DOHH2 (cell line): Measurements from ENCODE around the gene CTBS.

Experiments
- H3F3A ChIP-seq: fragments of 200-600 bp; sonication (generic), shearing (Covaris generic); 2 replicates; pipeline ENCODE4 v1.6.0; 2016; ENCODE audit warnings: antibody characterized with exemption, mild to moderate bottlenecking; ENCODE audit not compliant: control insufficient read depth, insufficient read depth
- H3K27ac ChIP-seq: fragments of 200-600 bp; sonication (generic); 2 replicates; pipeline ENCODE4 v1.5.1; 2014; ENCODE audit warnings: low read depth, mild to moderate bottlenecking, low read length, moderate library complexity
- H3K27me3 ChIP-seq: fragments of 200-600 bp; sonication (generic); 2 replicates; pipeline ENCODE4 v1.6.1; 2014; ENCODE audit warnings: mild to moderate bottlenecking, low read length, mixed read lengths; ENCODE audit not compliant: control insufficient read depth
- H3K36me3 ChIP-seq: fragments of 200-600 bp; sonication (generic); 2 replicates; pipeline ENCODE4 v1.6.1; 2014; ENCODE audit warnings: mild to moderate bottlenecking, low read length, moderate library complexity, mixed read lengths; ENCODE audit not compliant: control insufficient read depth
- H3K4me1 ChIP-seq: fragments of 200-600 bp; sonication (generic); 2 replicates; pipeline ENCODE4 v1.6.1; 2014; ENCODE audit warnings: mild to moderate bottlenecking, low read length, mixed read lengths; ENCODE audit not compliant: control insufficient read depth
- H3K4me2 ChIP-seq: fragments of 200-600 bp; sonication (generic); 2 replicates; pipeline ENCODE4 v1.6.0; 2014; ENCODE audit warnings: mild to moderate bottlenecking, low read length, moderate library complexity
- H3K4me3 ChIP-seq: fragments of 200-600 bp; sonication (generic); 2 replicates; pipeline ENCODE4 v1.5.1; 2014; ENCODE audit warnings: mild to moderate bottlenecking, low read length, mixed read lengths
- H3K79me2 ChIP-seq: fragments of 200-600 bp; sonication (generic); 2 replicates; pipeline ENCODE4 v1.6.1; 2014; ENCODE audit warnings: mild to moderate bottlenecking, low read length, mixed read lengths; ENCODE audit not compliant: control insufficient read depth
- H3K9me2 ChIP-seq: fragments of 200-600 bp; sonication (generic); replicated peaks from 2 replicates; pipeline ENCODE4 v1.6.1; 2014; ENCODE audit warnings: mild to moderate bottlenecking, low read length, mixed read lengths; ENCODE audit not compliant: control insufficient read depth
- H3K9me3 ChIP-seq: fragments of 200-600 bp; sonication (generic); 2 replicates; pipeline ENCODE4 v1.6.1; 2014; ENCODE audit warnings: antibody characterized with exemption, low read length, mixed read lengths; ENCODE audit not compliant: control insufficient read depth, insufficient read depth
- H4K20me1 ChIP-seq: fragments of 200-600 bp; sonication (generic); 2 replicates; pipeline ENCODE4 v1.6.0; 2014; ENCODE audit warnings: low read depth, mild to moderate bottlenecking, antibody characterized with exemption, low read length, moderate library complexity; ENCODE audit not compliant: control insufficient read depth, insufficient read depth
- CTCF ChIP-seq: fragments of 200-600 bp; sonication (generic); IDR thresholded peaks from one replicate; pipeline ENCODE4 v1.5.1; 2014; ENCODE audit warnings: antibody characterized with exemption, mild to moderate bottlenecking, low read depth, low read length; ENCODE audit not compliant: poor library complexity, severe bottlenecking
- EZH2phosphoT487 ChIP-seq: fragments of 200-600 bp; sonication (generic); IDR thresholded peaks from 2 replicates; pipeline ENCODE4 v1.6.1; 2017; ENCODE audit warnings: borderline replicate concordance, mild to moderate bottlenecking, antibody characterized with exemption, low read length, moderate library complexity, mixed read lengths

The CTBS gene

GRCh38 chr1:84606977-84607376 is 32.7 kb upstream of the CTBS start:
- H3K79me2 ChIP-seq = no peaks in the 10 kb centered on the region
- no peak for TF ChIP-seq EZH2phosphoT487
- no peak for TF ChIP-seq CTCF
- no peaks in the 10 kb centered on the region for H3K36me3 ChIP-seq
- no peak overlapping the region for H3K4me3 ChIP-seq
- no peaks in the 10 kb centered on the region for H3K4me1 ChIP-seq
- H3F3A ChIP-seq = no peaks in the 10 kb centered on the region
- no peaks in the 10 kb centered on the region for H4K20me1 ChIP-seq
- peaks cover 32% of the 10 kb centered on the region; the same call in 1 of the 2 replicates for H3K9me3 ChIP-seq
- no peaks in the 10 kb centered on the region for H3K9me2 ChIP-seq
- no peak overlapping the region for H3K27ac ChIP-seq
- no peaks in the 10 kb centered on the region for H3K27me3 ChIP-seq
- no peak overlapping the region for H3K4me2 ChIP-seq

GRCh38 chr1:84605157-84605556 is 30.9 kb upstream of the CTBS start:
- no peaks in the 10 kb centered on the region for H3K27me3 ChIP-seq
- H3K27ac ChIP-seq = no peak overlapping the region
- H3K4me2 ChIP-seq = no peak overlapping the region
- no peaks in the 10 kb centered on the region for H3K4me1 ChIP-seq
- H3F3A ChIP-seq = no peaks in the 10 kb centered on the region
- H3K36me3 ChIP-seq = no peaks in the 10 kb centered on the region
- H4K20me1 ChIP-seq = no peaks in the 10 kb centered on the region
- no peak overlapping the region for H3K4me3 ChIP-seq
- H3K9me3 ChIP-seq = peaks cover 32% of the 10 kb centered on the region; the same call in 1 of the 2 replicates
- H3K9me2 ChIP-seq = no peaks in the 10 kb centered on the region
- TF ChIP-seq EZH2phosphoT487 (no peak), CTCF (no peak)
- H3K79me2 ChIP-seq = no peaks in the 10 kb centered on the region

- Histone ChIP-seq H3K27me3 (no peaks in the 10 kb centered on the region), H3K9me2 (no peaks in the 10 kb centered on the region), H3F3A (no peaks in the 10 kb centered on the region), H3K4me2 (no peak overlapping the region), H3K36me3 (no peaks in the 10 kb centered on the region), H3K4me3 (no peak overlapping the region), H3K4me1 (no peaks in the 10 kb centered on the region), H3K79me2 (no peaks in the 10 kb centered on the region), H3K27ac (no peak overlapping the region), H3K9me3 (peaks cover 32% of the 10 kb centered on the region; the same call in 1 of the 2 replicates), H4K20me1 (no peaks in the 10 kb centered on the region)
- no peak for TF ChIP-seq EZH2phosphoT487
- TF ChIP-seq CTCF = no peak
Observed at GRCh38 chr1:84603941-84604830, 29.9 kb upstream of the CTBS start.
